Glomerular endothelial cell (primary cell): ENCODE results near the gene GTF2E1. TPM values are rescaled to one million over a fixed set of nuclear protein-coding genes. Genes with fewer than 3 reads are reported as not detected.
"Not testable (repeated sequence)": the region's sequence is repeated elsewhere in the genome, so short reads cannot be mapped to it uniquely, and the experiment has no call there.

Experiments
- DNase-seq: peaks from one replicate; pipeline ENCODE4 v3.0.0-alpha.2; 2011; ENCODE audit warnings: low read depth, low spot score; ENCODE audit errors: extremely low read depth
- total RNA-seq: library from RNA; depleted of rRNA; stranded (reverse); fragments of >200 nt; gene quantifications from 2 replicates; pipeline ENCODE4 v1.2.3, GENCODE V29; 2015

GTF2E1 gene
- 20.6 and 36.6 TPM in 2 replicates for total RNA-seq

- peak; percentile 100 for DNase-seq
Measured at GRCh38 chr3:120742198-120742848, at the start of gene GTF2E1, which contains the start of gene RABL3. TSS of gene GTF2E1 (plus strand) at chr3:120742744. CDS start at chr3:120750553, 7,809 bp downstream. TSS of gene RABL3 (minus strand) at chr3:120742516. CDS start at chr3:120742507, 9 bp downstream.

GRCh38 chr3:120693439-120694171 lies 48.9 kb upstream of the GTF2E1 start:
- peak; percentile 68 for DNase-seq

DNA sequence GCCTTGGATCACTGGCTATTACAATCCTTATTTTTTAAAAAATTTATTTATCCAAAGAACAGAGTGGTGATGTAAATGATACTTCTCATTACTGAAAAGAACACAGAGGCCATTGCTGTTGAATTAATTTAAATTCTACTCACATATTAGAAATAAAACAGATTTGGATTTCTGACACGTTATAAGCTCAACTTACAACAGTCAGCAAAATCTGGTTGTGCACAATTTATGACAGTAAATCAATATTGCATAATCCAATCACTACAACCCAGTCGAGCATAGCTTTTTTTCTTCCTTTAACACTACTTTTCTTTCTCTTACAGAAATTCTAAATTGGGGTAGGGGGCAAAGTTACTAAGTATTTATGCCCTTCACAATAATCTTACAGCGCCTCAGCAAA lies 43.2 kb upstream of the GTF2E1 start:
- no peak for DNase-seq

- no peak for DNase-seq
Measured at GRCh38 chr3:120705884-120706582, 36.5 kb upstream of the GTF2E1 start.

DNA sequence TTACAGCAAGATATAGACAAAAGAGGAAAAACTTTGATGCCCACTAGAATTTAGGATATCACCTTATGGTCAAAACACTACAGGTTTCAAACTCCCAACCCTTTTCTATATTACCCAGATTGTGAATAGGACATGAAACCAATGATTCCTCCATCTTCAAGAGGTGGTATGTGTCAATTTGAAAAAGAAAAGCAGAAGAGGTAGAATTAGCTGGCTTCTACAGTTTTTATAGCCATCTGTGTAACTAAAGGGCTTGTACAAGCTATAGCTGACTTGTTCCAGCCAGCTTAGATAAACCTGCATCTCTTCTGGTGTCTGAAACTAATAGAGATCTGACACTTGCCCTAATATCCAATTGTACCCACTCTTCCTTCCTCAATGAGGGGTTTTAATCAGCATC lies 35.6 kb upstream of the GTF2E1 start:
- no peak for DNase-seq

DNA sequence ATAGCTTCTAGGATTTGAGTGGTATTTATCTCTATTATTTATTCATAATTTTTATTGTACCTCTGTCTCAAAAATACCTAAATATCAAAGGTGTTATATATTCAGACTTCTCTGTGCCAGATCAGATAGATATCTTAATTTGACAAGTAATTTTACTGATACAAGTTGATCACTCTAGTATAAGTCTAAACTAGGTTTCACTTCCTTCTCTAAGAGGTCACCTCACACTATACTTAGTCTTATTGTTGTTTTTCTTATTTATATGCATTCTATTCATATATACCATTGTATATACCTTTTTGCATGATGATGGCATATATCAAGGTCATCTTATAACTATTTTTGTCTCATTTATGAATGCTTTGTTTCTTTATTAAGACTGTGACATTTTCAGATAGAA lies 34.1 kb upstream of the GTF2E1 start:
- no peak for DNase-seq

- no peak for DNase-seq
Measured at GRCh38 chr3:120710369-120710768, 32.2 kb upstream of the GTF2E1 start.

DNA sequence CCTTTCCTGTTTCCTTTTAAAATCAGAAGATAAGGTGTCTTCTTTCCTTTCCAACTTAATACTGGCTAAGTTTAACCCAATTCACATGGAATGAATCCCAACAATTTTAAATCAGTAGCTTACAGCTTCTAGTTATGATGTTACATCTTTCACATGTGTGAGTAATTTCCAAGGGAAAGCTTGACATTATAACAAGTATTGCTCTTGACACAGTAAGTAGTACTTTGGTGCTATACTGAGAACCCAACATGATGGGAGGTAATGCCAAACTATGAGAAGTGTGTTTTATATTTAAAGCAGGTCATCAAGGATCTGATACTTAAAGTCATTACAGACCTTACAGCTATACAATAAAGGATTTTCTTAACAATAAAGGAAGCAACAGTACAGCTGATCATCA lies 29.3 kb upstream of the GTF2E1 start:
- DNase-seq = no peak

DNA sequence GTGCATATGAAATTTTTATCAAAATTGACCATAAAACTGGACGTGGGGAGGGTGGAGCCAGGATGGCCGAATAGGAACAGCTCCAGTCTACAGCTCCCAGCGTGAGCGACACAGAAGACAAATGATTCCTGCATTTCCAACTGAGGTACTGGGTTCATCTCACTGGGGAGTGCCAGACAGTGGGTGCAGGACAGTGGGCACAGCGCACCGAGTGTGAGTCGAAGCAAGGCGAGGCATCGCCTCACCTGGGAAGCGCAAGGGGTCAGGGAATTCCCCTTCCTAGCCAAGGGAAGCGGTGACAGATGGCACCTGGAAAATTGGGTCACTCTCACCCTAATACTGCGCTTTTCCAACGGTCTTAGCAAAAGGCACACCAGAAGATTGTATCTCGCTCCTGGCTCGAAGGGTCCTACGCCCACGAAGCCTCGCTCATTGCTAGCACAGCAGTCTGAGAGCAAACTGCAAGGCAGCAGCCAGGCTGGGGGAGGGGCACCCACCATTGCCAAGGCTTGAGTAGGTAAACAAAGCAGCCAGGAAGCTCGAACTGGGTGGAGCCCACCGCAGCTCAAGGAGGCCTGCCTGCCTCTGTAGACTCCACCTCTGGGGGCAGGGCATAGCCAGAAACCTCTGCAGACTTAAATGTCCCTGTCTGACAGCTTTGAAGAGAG lies 23.2 kb upstream of the GTF2E1 start:
- not testable (repeated sequence) for DNase-seq

DNA sequence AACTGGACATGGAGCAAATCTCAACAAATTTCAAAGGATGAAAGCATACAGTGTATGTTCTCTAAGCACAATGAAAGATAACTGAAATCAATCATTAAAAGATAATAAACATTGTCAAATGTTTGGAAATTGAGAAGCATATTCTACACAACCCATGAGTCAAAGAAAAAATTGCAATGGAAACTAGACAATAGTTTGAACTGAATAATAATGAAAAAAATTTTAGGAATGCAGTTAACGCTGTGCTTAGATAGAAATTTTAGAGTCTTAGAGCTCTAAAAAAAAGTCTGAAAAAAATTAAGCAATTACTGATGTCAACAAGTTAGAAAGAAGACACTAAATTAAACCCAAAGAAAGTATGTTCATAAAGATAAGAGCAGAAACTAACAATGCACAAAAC lies 15.8 kb upstream of the GTF2E1 start:
- no peak for DNase-seq

- no peak for DNase-seq
Measured at GRCh38 chr3:120730576-120731542, 11.7 kb upstream of the GTF2E1 start.

- DNase-seq = not testable (repeated sequence)
Measured at GRCh38 chr3:120738006-120738405, 4.5 kb upstream of the GTF2E1 start.

DNA sequence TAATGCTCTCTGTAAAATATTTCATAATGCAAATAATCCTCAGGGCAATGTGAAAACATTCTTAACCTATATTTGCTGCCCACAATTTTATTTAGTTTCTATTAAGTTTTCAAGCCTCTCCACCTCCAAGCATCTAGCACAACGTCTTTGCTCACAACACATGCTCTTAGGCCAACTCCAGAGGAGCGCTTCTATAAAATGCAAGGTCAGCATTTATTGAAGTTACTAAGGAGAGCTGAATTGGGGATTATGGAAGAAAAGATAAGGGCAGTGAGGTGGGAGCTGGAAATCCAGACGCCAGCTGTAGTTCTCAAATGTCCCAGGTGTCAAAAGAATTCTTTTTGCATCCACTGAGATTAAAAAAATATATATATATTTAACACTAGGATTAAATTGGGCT lies 1.2 kb upstream of the GTF2E1 start:
- no peak for DNase-seq

GRCh38 chr3:120741837-120742197 lies 727 bp upstream of the GTF2E1 start:
- no peak for DNase-seq

DNA sequence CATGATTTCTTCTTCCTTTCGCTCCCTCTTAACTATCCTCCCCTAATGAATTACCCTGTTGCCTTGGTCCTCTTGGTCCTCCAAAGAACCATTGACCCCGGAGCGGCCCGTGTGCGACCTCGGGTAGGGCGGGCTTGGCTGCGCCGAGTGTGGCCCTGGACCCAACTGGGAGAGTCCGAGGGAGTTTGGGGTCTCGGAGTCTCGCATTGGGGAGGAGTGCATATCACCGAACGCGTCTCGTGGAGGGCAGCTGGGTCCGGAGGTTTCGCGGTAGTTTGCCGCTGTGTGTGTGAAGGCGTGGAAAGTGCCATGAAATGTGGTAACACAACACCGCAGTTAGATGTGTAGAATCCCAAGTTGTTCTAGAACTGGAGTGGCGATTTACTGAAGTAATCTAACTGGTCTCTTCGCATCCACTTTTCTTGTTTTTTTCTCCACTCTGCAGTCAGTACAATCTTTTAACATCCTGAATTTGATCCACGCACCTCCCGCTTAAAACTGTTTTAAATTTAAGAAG lies 363 bp downstream of the GTF2E1 start:
- DNase-seq = no peak

DNA sequence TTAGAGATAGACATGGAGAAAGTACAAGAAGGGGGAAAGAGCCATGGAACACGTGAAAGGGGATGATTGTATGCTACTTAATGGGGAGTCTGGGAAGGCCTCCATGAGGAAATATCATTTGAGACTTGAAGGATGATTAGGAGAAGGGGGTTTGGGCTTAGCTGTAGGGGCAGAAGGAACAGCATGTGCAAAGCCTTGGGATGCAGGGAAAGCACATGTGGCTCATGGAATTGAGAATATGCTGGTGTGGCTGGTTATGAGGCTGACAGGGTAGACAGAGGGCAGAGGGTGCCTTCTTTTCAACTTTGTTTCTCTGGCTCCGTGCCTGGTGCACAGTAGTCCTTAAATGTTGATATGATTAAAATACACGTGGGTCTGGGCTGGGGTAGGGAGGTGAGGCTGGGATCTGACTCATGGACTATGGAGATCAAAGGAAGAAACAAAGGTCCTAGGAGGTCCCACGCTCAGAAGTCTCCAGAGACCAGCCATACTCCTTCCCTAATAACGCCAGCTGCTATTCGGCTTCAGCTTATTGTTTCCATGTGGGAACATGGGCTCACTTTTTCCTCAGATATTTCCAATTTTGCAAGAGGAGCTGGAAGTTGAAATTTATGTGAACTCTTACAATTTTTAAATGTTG lies 1.1 kb downstream of the GTF2E1 start:
- no peak for DNase-seq

GRCh38 chr3:120745466-120745865 lies 2.9 kb downstream of the GTF2E1 start:
- no peak for DNase-seq

DNA sequence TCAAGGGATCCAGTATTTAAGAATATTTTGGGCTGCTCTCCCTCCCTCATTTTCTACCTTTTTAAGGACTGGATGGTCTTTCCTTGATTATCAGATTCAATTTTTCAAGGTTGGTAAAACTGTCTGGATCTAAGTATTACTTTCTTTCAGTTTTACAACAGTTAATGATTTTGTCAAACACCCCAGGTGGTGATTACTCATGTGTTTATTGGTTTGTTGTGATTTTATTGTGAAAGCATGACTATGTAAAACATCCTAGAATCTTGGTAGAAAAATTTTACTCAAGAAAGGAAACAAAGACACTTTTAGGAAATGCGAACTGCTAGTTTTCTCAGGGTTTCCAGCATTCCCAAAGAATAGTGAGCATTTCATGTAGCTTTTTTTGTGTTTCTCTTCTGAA lies 7.3 kb downstream of the GTF2E1 start:
- no peak for DNase-seq

GRCh38 chr3:120752230-120752629 lies 9.7 kb downstream of the GTF2E1 start:
- DNase-seq = no peak
